Left colon (tissue), 2 donors: ENCODE data around the gene CENPW. TPM values are rescaled to one million over a fixed set of nuclear protein-coding genes. Genes with fewer than 3 reads are reported as not detected.

Experiments
- ATAC-seq: fragments of 200-7000 bp; cut with Tn5 transposase; one replicate; pipeline ENCODE4 v1.9.1; 2020; ENCODE audit warnings: mild to moderate bottlenecking, moderate library complexity
- DNase-seq, 2 donors: peaks; one replicate each; pipeline ENCODE4 v3.0.0-alpha.2; 2020
- intact Hi-C, 2 donors: fragments of 100-400 bp; cut with DNase I in 1 of 2; cut with micrococcal nuclease in 1 of 2; formaldehyde crosslinking; loops; one replicate each; pipeline versions ENCODE4 v1.11.2 to v1.14.0; 2022; cut with DNase I, micrococcal nuclease
- long read RNA-seq: library from polyadenylated mRNA; unstranded; transcript quantifications from one replicate; pipeline ENCODE4 v2.0.0, GENCODE V29; 2021
- total RNA-seq, 2 donors: library from RNA; stranded (reverse); fragmentation: NEBNext Ultra II Directional; extraction: Animal tissue kit (Norgen Biotek cat#: 25700); gene quantifications; one replicate each; pipeline ENCODE4 v1.2.1, GENCODE V29; 2021
- donor health status: DM: no; HTN: no; CAD: no.
- donor health status: DM: yes; HTN: yes; CAD: no.

CENPW gene
- 10 to 100 TPM; 10.1 to 19.4 TPM for total RNA-seq
- long read RNA-seq, transcript CENPW-203 (3 exons, 750 nt), result major isoform, 8 of 8 reads
- long read RNA-seq, partial matches to known transcripts, result 0 of 8 reads
- long read RNA-seq, other reads (novel, unspliced or antisense), result 0 of 8 reads

GRCh38 chr6:126339796-126340609 is at the start of gene CENPW:
TSS of gene CENPW (plus strand) at chr6:126340115. CDS start at chr6:126340274, 159 bp downstream.
- peak; percentile 90 to 99 for DNase-seq
- intact Hi-C loops, result no loop called here
- ATAC-seq, result peak; percentile 99

GRCh38 chr6:126293891-126294524 is 45.9 kb upstream of the CENPW start:
- intact Hi-C loops, result no loop called here
- DNase-seq, result no peak
- no peak for ATAC-seq

DNA sequence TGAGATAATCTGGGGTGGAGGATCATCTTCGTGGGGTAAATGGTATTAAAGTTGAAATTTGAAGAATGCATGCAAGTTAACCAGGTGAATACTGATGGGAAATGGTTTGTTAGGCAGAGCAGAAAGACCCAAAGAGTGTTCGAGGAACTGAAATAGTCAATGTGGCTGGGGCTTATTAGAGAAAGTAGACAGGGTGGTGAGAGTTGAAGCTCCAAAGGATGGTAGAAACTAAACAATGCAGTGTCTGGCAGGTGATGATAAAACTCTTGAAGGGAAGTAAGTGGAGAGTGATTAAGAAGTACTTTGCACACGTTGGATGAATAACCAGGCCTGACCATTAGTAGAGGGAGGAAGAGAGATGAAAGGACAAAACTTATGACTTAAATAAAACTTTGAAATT is 39.8 kb upstream of the CENPW start:
- ATAC-seq, result no peak
- DNase-seq, result no peak
- intact Hi-C loops, result no loop called here

- intact Hi-C loops, result no loop called here
- DNase-seq, result no peak
- ATAC-seq, result no peak
Measured at GRCh38 chr6:126300735-126301134, 39.2 kb upstream of the CENPW start.

GRCh38 chr6:126302191-126302590 is 37.7 kb upstream of the CENPW start:
- DNase-seq, result no peak
- ATAC-seq, result peak; percentile 46
- intact Hi-C loops, result no loop called here

DNA sequence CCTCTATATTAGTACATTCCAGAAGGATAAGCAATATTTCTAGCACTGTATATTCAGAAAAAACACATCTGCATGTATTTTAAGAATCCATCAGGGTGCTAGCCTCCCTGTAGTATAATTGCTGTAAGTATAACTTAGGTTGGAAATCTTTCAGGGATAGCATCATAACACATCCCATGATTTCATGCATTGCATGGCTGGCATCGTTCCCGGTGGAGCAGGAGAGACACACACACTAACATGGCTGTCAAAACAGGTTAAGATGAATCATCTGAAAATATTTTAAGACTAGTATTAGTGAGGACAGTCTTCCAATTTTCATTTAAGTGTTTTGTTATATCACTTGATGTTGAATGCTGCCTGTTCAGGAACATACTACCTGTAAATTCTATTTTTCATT is 32.1 kb upstream of the CENPW start:
- intact Hi-C loops, result no loop called here
- ATAC-seq (no peak), DNase-seq (no peak)

DNA sequence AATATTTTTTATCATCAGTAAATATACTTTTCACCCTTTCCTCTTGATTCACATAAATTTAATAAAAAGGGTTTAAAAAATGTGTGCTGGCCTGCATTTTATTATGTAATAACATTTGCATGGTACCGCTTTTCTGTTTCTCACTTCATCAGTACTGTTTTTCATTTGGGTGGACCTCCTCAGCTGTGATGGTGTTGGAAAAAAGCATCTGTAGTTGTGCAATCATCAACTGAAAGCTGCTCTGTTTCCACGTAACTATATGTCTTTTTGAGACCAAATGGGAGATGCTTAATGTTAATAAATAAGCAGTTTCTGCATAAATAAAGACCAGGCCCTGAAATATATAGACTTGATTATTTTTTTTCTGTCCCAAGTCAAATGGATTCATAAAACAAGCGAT is 31.6 kb upstream of the CENPW start:
- DNase-seq, result no peak
- no peak for ATAC-seq
- intact Hi-C loops, result no loop called here

DNA sequence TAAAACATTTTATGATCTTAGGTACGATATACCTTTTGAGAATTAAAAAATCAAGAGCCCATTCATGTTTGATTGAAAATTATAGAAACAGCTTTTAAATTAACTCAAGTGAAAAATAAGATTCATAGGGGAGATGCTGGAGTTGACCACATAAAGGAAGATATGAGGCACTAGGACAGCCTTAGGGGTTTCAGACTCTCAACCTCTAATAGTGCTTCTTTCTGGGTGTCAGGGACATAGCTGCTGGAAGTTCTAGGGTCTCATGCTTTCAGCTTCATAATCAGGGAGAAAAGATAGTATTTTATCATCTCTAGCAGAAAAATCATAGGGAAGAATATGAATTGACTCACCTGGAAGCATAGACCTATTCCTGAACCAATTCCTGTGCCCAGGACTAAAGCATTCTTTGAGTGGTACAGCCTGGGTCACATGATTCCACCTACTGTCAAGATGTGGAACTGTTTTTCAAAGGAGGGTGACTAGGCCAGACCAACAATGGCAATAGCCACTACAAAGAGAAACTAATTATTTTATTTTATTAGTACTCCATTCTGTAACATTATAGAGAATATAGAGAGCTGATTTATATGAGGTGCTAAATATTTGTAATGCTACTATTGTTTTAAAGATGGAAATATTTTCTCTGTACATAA is 27.8 kb upstream of the CENPW start:
- intact Hi-C loops, result no loop called here
- ATAC-seq, result peak; percentile 92
- DNase-seq, result no peak

DNA sequence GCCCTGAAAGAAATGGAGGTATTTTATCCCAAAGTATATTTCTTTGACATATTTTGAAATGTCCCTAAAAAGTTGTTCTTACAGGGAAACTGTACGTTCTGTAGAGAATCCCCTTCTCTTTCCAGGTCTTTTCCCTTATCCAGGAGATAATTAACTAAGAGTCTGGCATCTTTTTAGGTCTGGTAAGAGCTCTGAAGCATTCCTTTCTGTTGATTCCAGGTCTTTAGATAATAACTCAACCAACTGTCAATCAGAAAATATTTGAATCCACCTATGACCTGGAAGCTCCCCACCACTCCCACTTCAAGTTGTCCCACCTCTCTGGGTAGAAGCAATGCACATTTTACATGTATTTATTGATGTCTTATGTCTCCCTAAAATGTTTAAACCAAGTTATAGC is 26.0 kb upstream of the CENPW start:
- no peak for DNase-seq
- intact Hi-C loops, result no loop called here
- ATAC-seq, result no peak

DNA sequence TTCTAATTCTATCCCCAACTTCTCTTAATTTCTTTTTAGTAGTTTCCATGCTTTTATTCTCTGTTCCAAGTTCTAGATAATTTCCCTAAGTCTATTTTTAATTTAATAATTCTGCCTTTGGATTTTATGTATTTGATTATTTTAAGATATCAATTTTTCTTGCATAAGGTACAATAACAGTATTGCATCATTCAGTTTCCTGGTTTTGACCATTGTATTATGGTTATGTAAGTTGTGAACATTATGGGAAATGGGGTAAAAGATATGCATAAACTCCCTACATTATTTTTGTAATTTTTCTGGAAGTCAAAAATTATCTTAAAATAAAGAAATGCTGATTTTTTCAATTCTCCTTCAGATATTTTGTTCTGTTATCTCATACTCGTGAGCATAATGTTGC is 21.1 kb upstream of the CENPW start:
- ATAC-seq (no peak), DNase-seq (no peak)
- intact Hi-C loops, result no loop called here

- no peak for ATAC-seq
- no peak for DNase-seq
Measured at GRCh38 chr6:126333729-126334128, 6.2 kb upstream of the CENPW start.

GRCh38 chr6:126335210-126335609 is 4.7 kb upstream of the CENPW start:
- DNase-seq, result no peak
- ATAC-seq, result no peak
- intact Hi-C loops, result no loop called here

More at GRCh38 chr6:126333729-126334128, 6.2 kb upstream of the CENPW start:
- intact Hi-C loops, result no loop called here

DNA sequence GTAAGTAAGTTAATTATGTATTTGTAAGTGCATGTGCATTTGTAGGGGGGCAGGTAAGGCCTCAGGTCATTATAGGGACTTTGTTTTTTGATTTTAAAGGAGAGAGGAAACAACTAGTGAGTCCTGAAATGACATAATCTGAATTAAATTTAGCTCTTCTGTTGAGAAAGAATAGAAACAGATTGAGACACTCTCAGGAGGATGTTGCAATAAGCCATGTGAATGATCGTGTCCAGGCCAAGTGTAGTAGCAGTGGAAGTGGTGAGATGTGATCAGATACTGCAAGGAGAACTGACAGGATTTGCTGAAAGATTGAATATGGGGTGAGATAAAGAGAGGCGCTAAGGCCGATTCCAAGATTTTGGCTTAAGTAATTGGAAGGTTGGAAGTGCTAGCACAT is 2.6 kb upstream of the CENPW start:
- intact Hi-C loops, result no loop called here
- DNase-seq, result no peak
- no peak for ATAC-seq

DNA sequence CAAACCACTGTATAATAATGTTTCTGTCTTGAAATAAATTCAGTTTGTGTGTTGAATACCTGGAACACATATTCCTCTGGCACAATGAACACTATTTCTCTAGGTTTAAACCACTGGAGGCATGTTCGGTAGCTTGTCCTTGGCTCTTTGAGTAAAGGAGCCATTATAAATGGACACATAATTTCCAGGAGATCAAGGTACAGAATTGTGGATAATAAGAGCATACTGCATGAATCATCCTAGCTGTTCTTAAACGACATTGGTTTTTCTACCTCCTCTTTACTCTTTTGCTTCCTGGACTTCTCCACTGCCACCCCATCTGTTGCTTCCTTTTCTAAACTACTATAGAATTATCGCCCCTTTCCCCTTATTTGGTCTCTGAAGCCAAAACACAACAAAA is 1.2 kb downstream of the CENPW start:
- peak; percentile 51 for ATAC-seq
- intact Hi-C loops, result no loop called here

DNA sequence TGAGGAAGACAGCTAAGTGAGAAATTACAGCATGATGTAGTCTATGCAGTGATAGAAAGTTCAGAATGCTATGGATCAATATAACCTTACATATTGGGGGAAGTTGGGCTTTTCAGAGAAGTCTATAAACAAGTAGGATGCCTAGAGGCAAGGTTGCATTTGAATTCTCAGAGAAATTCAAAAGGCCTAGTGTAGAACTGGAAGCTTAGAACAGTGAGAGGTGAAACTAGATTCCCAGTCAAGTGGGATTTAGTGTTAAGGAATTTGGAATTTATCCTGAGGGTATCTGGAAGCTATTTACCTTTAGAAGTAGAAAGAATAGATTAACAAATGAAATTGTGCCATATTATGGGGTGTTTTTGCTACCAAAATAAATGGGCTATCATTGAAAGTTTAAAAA is 4.3 kb downstream of the CENPW start:
- intact Hi-C loops, result no loop called here
- DNase-seq (no peak), ATAC-seq (no peak)

More for the DNA sequence above, 1.2 kb downstream of the CENPW start:
- DNase-seq, result no peak

- DNase-seq (no peak), ATAC-seq (no peak)
- intact Hi-C loops, result no loop called here
Measured at GRCh38 chr6:126351960-126352359, 12.0 kb downstream of the CENPW start.

DNA sequence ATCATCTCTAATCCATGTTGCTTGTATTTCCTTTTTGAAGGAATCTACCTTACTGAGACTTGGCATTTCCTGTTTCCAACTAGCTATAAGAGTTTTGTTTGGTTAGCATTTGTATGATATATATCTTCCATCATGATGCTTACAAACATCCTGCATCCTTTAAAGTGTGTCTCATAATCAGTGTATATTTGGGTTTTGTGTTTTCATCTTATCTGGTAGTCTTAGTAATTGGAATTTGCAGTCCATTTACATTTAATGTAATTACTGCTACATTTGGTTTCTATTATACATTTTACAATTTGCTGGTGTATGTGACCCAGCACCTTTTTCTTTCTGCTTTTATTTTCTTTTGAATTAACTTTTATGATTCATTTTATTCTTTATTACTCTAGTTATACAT is 12.6 kb downstream of the CENPW start:
- ATAC-seq (no peak), DNase-seq (no peak)
- intact Hi-C loops, result no loop called here

DNA sequence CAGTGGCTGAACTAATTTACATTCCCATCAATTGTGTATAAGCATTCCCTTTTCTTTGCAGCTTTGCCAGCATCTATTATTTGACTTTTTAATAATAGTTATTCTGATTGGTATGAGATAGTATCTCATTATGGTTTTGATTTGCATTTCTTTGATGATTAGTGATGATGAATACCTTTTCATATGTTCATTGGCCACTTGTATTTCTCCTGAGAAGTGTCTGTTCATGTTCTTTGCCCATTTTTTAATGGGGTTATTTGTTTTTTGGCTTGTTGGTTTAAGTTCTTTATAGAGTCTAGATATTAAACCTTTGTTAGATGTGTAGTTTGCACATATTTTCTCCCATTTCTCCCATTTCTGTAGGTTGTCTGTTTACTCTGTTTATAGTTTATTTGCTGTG is 16.6 kb downstream of the CENPW start:
- no peak for ATAC-seq
- no peak for DNase-seq
- intact Hi-C loops, result no loop called here

DNA sequence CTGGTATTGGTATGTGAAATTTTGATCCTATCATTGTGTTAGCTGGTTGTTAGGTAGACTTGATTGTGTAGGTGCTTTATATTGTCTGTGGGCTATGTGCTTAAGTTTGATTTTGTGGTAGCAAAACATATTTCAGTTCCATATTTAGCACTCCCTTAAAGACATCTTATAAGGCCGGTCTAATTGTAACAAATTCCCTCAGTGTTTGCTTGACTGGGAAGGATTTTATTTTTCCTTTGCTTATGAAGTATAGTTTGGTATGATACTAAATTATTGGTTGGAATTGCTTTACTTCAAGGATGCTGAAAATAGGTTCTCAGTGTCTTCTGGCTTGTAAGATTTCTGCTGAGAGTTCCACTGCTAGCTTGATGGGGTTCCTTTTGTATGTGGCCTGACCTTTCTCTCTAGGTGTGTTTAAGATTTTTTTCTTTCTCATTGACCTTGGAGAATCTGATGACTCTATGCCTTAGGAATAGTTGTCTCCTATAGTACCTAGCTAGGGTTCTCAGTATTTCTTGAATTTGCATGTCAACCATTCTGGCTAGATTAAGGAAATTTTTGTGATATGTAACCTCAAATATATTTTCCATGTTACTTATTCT is 20.1 kb downstream of the CENPW start:
- ATAC-seq (no peak), DNase-seq (no peak)
- intact Hi-C loops, result loop anchor here in 1 of 2 donors (10.0 kb wide), 1 partner anchor 305 kb away; no protein-coding TSS in a partner anchor
